Measurements from ENCODE around the gene IL31.
A peak's percentile ranks its signal among the peaks of the same experiment; 100 is the strongest.

IL31 gene

GRCh38 chr12:122126713-122127597 lies 47.1 kb downstream of the IL31 start:
- no peak for DNase-seq

GRCh38 chr12:122126342-122126635 lies 47.7 kb downstream of the IL31 start:
- no peak for DNase-seq

- DNase-seq: no peak
Measured at GRCh38 chr12:122125452-122126341, 48.3 kb downstream of the IL31 start.

- no peak for DNase-seq
Measured at GRCh38 chr12:122124370-122124769, 49.7 kb downstream of the IL31 start.

- no peak for DNase-seq
Measured at GRCh38 chr12:122123761-122124145, 50.3 kb downstream of the IL31 start.

- peak; percentile 84 for DNase-seq
Measured at GRCh38 chr12:122123051-122123760, 50.8 kb downstream of the IL31 start.
